K562 treated with DMSO at 1 percent for 12 hours (cell line): Measurements from ENCODE around the gene RAB11B. TPM values are rescaled to one million over a fixed set of nuclear protein-coding genes. Genes with fewer than 3 reads are reported as not detected.

Experiments
- total RNA-seq: library from RNA; unstranded; fragments of 300-600 nt; gene quantifications from 2 replicates; pipeline ENCODE4 v1.2.3, GENCODE V29; 2022; ENCODE audit not compliant: insufficient read depth

RAB11B gene
- 93.5 and 121 TPM in 2 replicates for total RNA-seq

DNA sequence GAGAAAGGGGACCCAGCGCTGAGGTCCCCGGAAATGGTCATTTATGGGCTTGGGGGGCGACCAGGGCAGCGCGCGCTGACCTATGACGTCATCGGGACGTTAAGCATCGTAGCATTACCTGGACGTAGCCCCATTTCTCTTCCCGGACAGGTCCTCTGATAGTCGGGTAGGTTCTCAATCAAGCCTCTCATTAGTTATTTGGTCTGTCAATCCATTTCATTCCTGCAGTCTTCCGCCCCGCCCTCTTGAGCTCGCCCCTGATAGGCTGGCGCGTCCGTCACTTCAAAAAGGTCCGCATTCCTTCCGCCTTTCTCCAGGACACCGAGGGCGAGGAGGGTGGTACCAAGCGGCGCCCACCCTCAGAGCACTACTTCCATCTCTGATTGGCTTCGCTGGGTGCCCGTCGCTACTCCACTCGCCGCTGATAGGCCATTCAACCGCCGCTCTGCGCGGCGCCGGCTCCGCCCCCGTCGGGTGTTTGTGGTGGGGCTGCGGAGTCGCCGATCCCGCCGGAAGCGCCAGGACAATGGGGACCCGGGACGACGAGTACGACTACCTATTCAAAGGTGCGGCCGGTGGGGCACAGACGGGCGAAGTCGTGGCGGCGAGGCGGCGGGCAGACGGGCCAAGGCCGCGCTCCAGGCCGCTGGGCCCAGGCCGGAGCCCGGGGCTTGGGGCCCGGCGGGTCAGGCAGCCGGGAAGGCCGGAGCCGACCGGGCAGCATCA, at the start of gene RAB11B:
Gene RAB11B, plus strand, starts transcription at position 470 of the 726 bp plus-strand sequence. Its CDS starts 57 bp downstream, at position 527.

DNA sequence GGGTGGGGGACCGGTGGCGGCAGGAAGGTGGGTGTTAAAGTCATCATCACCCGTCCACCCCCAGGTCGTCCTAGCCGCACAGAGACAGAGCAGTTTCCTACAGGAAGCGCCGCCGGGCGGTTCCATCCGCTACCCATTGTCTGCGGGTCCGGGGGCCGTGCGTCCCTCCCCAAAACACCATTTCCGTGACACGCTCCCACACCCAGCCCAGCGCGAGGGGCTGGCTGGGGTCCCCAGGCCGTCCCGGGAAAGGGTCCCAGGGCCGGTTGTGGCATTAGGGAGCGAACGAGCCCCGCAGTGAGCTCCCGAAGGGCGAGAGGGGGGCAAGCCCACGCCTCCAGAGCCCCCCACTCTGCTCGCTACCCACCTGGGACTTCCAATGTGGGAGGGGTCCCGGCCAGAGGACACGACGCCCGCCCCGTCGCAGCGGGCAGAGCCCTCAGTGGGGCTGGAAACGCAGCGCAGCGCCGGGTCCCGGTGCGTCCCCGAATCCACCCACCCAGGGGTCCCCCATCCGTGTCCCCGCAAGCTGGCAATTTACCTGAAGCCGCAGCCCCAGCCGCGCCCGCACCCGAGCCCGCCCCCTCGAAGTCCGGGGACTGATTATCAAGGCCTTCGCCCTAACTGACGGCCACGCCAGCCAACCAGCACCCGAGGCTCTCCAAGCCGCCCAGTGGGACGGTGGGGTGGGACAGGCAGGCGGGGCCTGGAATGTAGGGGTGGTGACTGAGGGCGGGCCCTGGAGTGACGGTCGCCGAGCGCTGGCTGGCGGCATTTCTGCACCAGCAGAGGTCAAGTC, 47.3 kb upstream of the RAB11B start, which contains the start of gene KANK3:
Gene KANK3, minus strand, starts transcription at position 579 of the 799 bp plus-strand sequence. CDS start 5,434 bp downstream, outside the sequence.

DNA sequence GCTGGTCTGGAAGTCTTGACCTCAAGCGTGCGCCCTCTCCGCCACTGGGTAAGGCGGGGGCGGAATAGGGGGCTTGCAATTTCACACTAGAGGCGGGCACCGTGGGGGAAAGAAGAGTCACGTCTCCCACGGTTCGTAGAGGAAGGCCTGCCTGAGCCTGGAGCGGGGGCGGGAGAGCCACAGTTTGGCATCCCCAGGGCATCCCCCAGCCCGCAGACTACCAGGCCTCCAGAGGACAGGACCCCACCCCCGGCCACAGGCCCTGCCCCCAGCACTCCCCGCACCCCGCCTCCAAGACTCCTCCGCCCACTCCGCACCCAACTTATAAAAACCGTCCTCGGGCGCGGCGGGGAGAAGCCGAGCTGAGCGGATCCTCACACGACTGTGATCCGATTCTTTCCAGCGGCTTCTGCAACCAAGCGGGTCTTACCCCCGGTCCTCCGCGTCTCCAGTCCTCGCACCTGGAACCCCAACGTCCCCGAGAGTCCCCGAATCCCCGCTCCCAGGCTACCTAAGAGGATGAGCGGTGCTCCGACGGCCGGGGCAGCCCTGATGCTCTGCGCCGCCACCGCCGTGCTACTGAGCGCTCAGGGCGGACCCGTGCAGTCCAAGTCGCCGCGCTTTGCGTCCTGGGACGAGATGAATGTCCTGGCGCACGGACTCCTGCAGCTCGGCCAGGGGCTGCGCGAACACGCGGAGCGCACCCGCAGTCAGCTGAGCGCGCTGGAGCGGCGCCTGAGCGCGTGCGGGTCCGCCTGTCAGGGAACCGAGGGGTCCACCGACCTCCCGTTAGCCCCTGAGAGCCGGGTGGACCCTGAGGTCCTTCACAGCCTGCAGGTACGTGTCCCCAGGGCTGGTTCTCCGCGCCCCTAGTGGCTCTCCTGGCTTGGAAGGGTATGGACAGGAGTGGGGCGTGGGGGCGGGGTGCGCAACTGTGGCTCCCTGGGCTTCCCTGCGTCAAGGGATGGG, 26.1 kb upstream of the RAB11B start, which contains the start of gene ANGPTL4:
Gene ANGPTL4, plus strand, starts transcription at position 353 of the 969 bp plus-strand sequence. Its CDS starts 167 bp downstream, at position 520.

DNA sequence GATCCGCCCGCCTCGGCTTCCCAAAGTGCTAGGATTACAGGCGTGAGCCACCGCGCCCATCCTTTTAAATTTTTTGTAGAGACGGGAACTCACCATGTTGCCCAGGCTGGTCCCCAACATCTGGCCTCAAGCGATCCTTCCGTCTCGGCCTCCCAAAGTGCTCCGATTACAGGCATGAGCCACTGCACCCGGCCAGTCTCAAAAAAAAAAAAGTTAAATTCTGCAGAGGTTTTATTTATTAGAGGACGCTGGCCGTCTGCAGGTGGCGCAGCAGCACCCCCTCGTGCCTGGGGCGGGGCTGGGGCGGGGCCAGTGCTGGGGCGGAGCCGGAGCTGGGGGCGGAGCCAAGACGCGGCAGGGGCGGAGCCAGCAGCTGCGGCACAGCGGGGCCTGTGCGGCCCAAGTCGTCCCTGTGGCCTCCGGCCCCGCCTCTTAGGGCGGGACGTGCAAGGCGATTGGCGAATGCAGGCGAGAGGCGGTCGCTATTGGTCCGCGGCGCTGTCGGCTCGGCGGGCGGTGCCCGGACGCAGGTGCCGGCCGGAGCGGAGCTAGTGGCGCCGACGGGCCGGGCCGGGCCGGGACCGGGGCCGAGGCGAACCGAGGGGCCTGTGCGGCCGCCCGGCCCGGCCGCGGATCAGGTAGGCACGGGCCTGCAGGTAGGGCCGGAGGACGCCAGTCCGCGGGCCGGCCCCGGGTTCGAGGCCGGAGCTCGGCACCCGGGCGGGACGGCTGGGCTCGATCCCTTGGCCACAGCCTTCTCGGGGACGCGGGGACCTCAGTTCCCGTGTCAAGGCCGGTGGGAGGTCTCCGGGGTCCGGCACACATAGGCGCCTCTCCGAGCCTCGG, 22.8 kb downstream of the RAB11B start, which contains the start of gene MARCHF2:
Gene MARCHF2, plus strand, starts transcription at position 523 of the 846 bp plus-strand sequence. CDS start 8,536 bp downstream, outside the sequence.

DNA sequence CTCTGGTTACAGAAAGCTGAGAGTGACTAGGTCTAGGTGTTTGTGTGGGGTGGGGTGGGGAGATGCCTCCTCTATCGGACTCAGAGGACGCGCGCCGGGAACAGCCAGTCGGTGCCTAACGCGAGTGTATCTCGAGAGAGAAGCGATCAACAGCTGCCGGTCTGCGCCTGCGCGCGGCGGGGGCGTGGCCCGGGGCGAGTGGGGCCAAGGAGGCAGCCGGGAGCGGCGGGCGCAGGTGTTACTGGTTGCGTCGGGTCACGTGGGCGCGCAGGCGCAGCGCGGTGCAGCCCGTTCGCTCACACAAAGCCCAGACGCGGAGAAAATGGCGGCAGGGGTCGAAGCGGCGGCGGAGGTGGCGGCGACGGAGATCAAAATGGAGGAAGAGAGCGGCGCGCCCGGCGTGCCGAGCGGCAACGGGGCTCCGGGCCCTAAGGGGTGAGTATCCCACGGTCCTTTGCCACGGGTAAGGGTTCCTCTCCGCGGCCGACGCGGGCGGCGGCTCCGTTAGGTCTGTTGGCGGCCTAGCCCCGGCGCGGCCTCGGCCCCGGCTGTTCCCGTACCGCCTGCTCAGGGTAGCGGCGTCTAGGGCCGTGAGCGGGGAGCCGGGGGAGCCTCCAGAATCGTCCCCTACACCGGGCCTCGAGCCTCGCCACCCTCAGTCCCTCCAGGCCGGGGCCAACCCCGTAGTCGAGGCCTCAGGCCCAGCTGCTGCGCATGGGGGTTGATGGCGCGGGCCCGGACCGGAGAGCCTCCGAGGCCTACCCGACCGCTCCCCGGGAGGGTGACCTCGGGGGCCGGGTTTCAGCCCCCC, 54.7 kb downstream of the RAB11B start, which contains the start of gene HNRNPM:
Gene HNRNPM, plus strand, starts transcription at position 299 of the 811 bp plus-strand sequence. Its CDS starts 24 bp downstream, at position 323.

Other genes starting within 250 kb of the RAB11B start
- 0.07 and 0.10 TPM in 2 replicates for gene FBN3, start 240.8 kb upstream of the RAB11B start, total RNA-seq
- 23.8 and 24.1 TPM in 2 replicates for gene CERS4, start 181.0 kb upstream of the RAB11B start, total RNA-seq
- gene CD320, start 82.0 kb upstream of the RAB11B start, total RNA-seq, result 48.7 and 76.1 TPM in 2 replicates
- 117 and 167 TPM in 2 replicates for gene NDUFA7, start 69.0 kb upstream of the RAB11B start, total RNA-seq
- gene RPS28, start 68.9 kb upstream of the RAB11B start, total RNA-seq, result 2,554 and 4,269 TPM in 2 replicates
- gene KANK3, start 47.1 kb upstream of the RAB11B start, total RNA-seq, result 0.51 and 1.0 TPM in 2 replicates
- gene ANGPTL4, start 26.2 kb upstream of the RAB11B start, total RNA-seq, result 0.83 and 1.7 TPM in 2 replicates
- gene MARCHF2, start 22.9 kb downstream of the RAB11B start, total RNA-seq, result 19.6 and 36.1 TPM in 2 replicates
- gene HNRNPM, start 54.6 kb downstream of the RAB11B start, total RNA-seq, result 270 and 328 TPM in 2 replicates
- gene PRAM1, start 112.3 kb downstream of the RAB11B start, total RNA-seq, result 0.46 and 0.50 TPM in 2 replicates
- 15.6 and 16.0 TPM in 2 replicates for gene ZNF414, start 123.8 kb downstream of the RAB11B start, total RNA-seq
- 38.1 and 48.8 TPM in 2 replicates for gene MYO1F, start 187.1 kb downstream of the RAB11B start, total RNA-seq
- gene ADAMTS10, start 220.4 kb downstream of the RAB11B start, total RNA-seq, result 0.41 TPM in 1 of 2 replicates, not detected in the other
- not detected in 2 replicates for gene NFILZ, start 240.3 kb downstream of the RAB11B start, total RNA-seq